DOHH2 (cell line): ENCODE measurements around the gene CD9.

ENCODE experiments used
- CTCF ChIP-seq: fragments of 200-600 bp; sonication (generic); IDR thresholded peaks from one replicate; pipeline ENCODE4 v1.5.1; 2014; ENCODE audit warnings: antibody characterized with exemption, mild to moderate bottlenecking, low read depth, low read length; ENCODE audit not compliant: poor library complexity, severe bottlenecking
- EZH2phosphoT487 ChIP-seq: fragments of 200-600 bp; sonication (generic); IDR thresholded peaks from 2 replicates; pipeline ENCODE4 v1.6.1; 2017; ENCODE audit warnings: borderline replicate concordance, mild to moderate bottlenecking, antibody characterized with exemption, low read length, moderate library complexity, mixed read lengths

DNA sequence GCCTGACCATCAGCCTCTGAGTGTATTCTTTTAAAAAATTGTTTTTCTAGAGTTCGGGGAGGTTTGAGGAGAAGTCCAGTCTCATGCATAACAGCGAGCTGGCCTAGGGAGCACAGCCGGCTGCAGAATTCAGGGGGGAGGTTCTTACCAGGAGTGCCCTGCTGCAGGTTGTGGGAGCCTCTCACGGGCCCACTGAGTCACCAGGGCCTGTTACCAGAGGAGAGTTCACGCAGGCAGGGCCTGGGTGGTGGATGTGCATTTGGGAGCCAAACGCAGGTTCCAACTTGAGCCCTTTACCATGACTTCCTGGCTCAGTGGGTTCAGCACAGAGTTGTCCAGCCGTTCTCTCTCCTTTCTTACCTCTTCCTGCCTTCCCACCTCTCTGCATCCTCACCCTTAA is 14.4 kb downstream of the CD9 start:
- no peak for TF ChIP-seq CTCF
- no peak for TF ChIP-seq EZH2phosphoT487
